ENCODE data around the gene CPZ. TPM values are rescaled to one million over a fixed set of nuclear protein-coding genes. Genes with fewer than 3 reads are reported as not detected.

CPZ gene
- total RNA-seq, 4 donors from 2014 or later = 1.2 to 2.0 (median 1.5) TPM; not detected in 1

DNA sequence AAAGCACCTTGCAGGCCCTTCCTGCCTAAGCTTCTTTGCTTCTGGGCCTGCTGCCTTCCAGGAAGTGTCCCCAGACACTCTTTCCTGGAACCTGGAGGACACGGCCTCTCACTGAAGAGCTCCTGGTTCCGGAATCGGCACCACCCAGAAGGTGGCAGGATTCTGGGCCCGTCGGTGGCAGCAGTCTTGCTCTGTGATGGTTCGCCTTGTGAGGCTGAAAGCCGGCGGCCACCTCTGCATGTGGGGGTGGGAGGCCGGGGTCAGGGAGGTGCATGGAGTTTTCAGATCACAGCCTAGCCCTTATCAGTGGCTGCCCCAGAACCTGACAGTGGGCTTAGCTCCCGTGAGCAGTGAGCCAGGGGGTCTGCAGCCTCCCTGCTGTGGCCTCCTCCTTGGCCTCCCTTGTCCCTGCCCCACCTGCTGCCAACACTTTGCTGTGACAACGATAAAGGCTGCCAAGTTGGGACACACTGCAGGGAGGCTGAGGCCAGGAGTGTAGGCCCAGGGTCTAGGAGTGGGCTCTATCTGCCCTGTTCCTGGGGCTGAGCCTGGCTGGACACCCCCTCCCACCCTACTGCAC, 43.1 kb upstream of the CPZ start:
- H3K36me3 ChIP-seq = no peaks in the 10 kb centered on the region
- H3K27me3 ChIP-seq = no peaks in the 10 kb centered on the region
- no peaks in the 10 kb centered on the region for H3K9me3 ChIP-seq
- H3K27ac ChIP-seq = no peak overlapping the region
- TF ChIP-seq POLR2A (IDR thresholded peaks at IDR 0.05) = no peak
- TF ChIP-seq, protein P1, sequence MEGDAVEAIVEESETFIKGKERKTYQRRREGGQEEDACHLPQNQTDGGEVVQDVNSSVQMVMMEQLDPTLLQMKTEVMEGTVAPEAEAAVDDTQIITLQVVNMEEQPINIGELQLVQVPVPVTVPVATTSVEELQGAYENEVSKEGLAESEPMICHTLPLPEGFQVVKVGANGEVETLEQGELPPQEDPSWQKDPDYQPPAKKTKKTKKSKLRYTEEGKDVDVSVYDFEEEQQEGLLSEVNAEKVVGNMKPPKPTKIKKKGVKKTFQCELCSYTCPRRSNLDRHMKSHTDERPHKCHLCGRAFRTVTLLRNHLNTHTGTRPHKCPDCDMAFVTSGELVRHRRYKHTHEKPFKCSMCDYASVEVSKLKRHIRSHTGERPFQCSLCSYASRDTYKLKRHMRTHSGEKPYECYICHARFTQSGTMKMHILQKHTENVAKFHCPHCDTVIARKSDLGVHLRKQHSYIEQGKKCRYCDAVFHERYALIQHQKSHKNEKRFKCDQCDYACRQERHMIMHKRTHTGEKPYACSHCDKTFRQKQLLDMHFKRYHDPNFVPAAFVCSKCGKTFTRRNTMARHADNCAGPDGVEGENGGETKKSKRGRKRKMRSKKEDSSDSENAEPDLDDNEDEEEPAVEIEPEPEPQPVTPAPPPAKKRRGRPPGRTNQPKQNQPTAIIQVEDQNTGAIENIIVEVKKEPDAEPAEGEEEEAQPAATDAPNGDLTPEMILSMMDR (IDR thresholded peaks at IDR 0.05) = no peak
- no peak overlapping the region for H3K4me3 ChIP-seq
- no peak for DNase-seq
- no peaks in the 10 kb centered on the region for H3K4me1 ChIP-seq

DNA sequence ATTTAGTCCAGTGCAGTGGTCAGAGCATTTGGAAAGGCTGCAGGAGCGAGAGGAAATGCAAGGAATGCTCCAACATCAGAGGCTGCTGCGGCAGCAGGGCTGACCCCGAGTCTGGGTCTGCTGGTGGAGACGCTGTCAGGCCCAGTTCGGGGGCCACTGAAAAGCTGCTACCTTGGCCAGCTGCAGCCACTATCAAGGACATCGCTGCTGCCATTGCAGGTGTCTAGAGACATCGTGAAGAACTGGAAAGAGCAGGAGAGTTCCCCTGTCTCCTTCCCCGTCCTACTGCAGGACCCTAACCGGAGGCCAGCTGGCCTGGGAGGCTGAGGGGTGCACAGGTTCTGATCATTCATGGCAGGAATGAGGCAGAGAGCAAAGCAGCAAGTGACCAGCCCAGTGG, 41.9 kb upstream of the CPZ start:
- no peak for TF ChIP-seq POLR2A (IDR thresholded peaks at IDR 0.05)
- TF ChIP-seq, protein P1 (IDR thresholded peaks at IDR 0.05) = no peak
- H3K27me3 ChIP-seq = no peaks in the 10 kb centered on the region

DNA sequence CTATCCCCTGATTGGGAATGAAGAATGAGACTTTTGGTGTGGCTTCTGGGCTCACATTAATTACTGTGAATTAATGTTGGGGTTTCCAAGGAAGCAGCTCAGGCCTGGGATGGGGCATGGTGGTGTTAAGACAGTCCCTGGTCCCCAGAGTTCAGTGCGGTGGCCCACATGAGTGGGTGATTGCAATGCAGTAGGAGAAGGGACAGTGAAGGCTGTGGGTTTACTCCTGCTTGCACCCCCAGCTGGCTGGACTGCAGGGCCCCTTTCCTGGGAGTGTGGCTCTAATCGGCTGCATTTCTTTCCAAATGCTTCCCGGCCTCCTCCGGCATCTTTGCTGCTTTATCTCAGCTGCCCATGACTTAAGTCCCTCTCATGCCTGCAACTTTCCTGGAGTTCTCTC, 40.5 kb upstream of the CPZ start:
- no peak for TF ChIP-seq POLR2A (IDR thresholded peaks at IDR 0.05)
- TF ChIP-seq, protein P1 (IDR thresholded peaks at IDR 0.05) = no peak
- Histone ChIP-seq H3K27me3 (no peaks in the 10 kb centered on the region), H3K4me3 (no peak overlapping the region), H3K36me3 (no peaks in the 10 kb centered on the region), H3K4me1 (no peaks in the 10 kb centered on the region), H3K9me3 (no peaks in the 10 kb centered on the region), H3K27ac (no peak overlapping the region)
- no peak for DNase-seq

More for the DNA sequence above, 41.9 kb upstream of the CPZ start:
- no peak overlapping the region for H3K27ac ChIP-seq
- no peaks in the 10 kb centered on the region for H3K9me3 ChIP-seq
- DNase-seq = no peak
- no peaks in the 10 kb centered on the region for H3K4me1 ChIP-seq
- no peak overlapping the region for H3K4me3 ChIP-seq
- no peaks in the 10 kb centered on the region for H3K36me3 ChIP-seq

DNA sequence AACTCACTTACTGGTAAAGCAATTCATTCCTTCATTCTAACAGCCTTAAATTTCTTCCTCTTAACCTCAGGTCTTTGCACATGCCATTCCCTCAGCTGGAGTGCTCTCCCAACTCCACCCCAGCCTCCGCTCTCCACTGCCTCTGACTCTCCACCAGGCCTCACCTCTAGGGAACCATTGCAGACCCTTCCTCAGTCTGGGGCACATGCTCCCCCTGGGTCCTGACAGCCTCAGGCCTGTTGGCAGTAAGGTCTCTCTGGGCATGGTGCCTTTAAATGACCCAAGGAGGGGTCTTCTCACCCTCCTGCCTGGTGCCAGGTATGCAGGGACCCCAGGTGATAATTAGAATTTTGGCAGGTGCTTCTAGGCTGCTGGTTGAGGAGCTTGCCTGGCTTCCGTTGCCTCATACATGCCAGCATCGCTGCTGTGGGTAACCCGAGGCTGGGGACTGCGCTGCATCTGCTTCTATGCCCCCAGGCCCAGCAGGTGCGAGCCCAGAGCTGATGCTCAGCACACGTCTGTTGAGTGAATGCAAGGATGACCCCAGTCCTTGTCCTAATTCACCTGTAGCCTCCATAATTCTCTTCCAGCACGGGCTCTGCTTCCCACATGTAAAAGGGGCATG, 39.9 kb upstream of the CPZ start:
- Histone ChIP-seq H3K4me3 (no peak overlapping the region), H3K27ac (no peak overlapping the region), H3K9me3 (no peaks in the 10 kb centered on the region), H3K4me1 (no peaks in the 10 kb centered on the region), H3K36me3 (no peaks in the 10 kb centered on the region), H3K27me3 (no peaks in the 10 kb centered on the region)
- TF ChIP-seq POLR2A (IDR thresholded peaks at IDR 0.05) = no peak
- TF ChIP-seq, protein P1 (IDR thresholded peaks at IDR 0.05) = no peak
- DNase-seq = no peak

DNA sequence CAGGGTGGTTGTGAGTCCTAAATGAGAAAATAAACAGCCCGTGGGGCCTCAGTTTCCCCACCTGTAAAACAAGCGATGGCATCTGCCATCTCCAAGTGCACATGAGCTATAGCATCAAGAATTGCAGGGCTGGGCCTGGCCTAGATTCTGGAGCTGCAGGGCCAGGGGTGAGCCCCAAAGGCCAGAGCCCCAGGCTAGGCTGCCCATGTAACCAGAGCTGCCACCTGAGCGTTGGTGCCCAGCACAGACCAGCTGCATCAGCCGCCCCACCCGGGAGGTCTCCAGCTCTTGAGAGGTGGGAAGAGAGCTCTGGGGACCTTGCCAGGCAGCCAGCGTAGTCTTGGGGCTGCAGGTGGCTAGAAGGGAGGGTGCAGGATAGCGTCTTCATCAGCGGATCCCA, 39.3 kb upstream of the CPZ start:
- no peak overlapping the region for H3K27ac ChIP-seq
- no peak overlapping the region for H3K4me3 ChIP-seq
- TF ChIP-seq, protein P1 (IDR thresholded peaks at IDR 0.05) = no peak
- TF ChIP-seq POLR2A (IDR thresholded peaks at IDR 0.05) = no peak
- H3K4me1 ChIP-seq = no peaks in the 10 kb centered on the region
- DNase-seq = no peak
- no peaks in the 10 kb centered on the region for H3K36me3 ChIP-seq
- H3K9me3 ChIP-seq = no peaks in the 10 kb centered on the region
- H3K27me3 ChIP-seq = no peaks in the 10 kb centered on the region

Data from Peyer's patch (tissue), 4 donors.